IMR-90 (cell line): Measurements from ENCODE around the gene AGAP1. TPM values are rescaled to one million over a fixed set of nuclear protein-coding genes. Genes with fewer than 3 reads are reported as not detected.

ENCODE experiments used
- ATAC-seq: fragments of 200-7000 bp; cut with Tn5 transposase; 2 replicates; pipeline ENCODE4 v1.9.1; 2020; ENCODE audit warnings: low read depth, mild to moderate bottlenecking, moderate library complexity
- BruUV-seq: library from RNA; stranded (reverse); fragments of 400-500 nt; replicated peaks from 2 replicates; lab custom pipeline; 2021; lab: Mats Ljungman, UMichigan
- CTCF ChIA-PET: fragments of 300-600 bp; formaldehyde crosslinking; extraction: SDS; loops from one replicate; lab custom pipeline; 2021; ENCODE audit warnings: antibody characterized with exemption; lab: Yijun Ruan, JAX
- POLR2A ChIA-PET: fragments of 300-600 bp; sonication (Branson Sonifier 250); formaldehyde crosslinking; loops from one replicate; lab custom pipeline; 2022; ENCODE audit warnings: antibody characterized with exemption; ENCODE audit not compliant: unreplicated experiment; lab: Charles Lee
- DNase-seq: peaks from one replicate; pipeline ENCODE4 v3.0.0; 2013
- H2AFZ ChIP-seq: replicated peaks from 2 replicates; pipeline ENCODE3; 2013; ENCODE audit warnings: low read length, mild to moderate bottlenecking; ENCODE audit not compliant: poor library complexity
- H2AK5ac ChIP-seq: 2 replicates; pipeline ENCODE4 v1.6.1; 2013; ENCODE audit warnings: low read depth, low read length, inconsistent platforms
- H2AK9ac ChIP-seq: replicated peaks from 2 replicates; pipeline ENCODE3; 2013; ENCODE audit warnings: mild to moderate bottlenecking, low read depth, low read length, moderate library complexity; ENCODE audit not compliant: poor library complexity
- H2BK120ac ChIP-seq: 2 replicates; pipeline ENCODE4 v1.6.1; 2013; ENCODE audit warnings: low read depth, low read length, inconsistent platforms
- H2BK15ac ChIP-seq: 3 replicates; pipeline ENCODE4 v1.6.1; 2013; ENCODE audit warnings: low read depth, low read length, inconsistent platforms
- H2BK20ac ChIP-seq: 2 replicates; pipeline ENCODE4 v1.6.1; 2013; ENCODE audit warnings: low read depth, mild to moderate bottlenecking, inconsistent platforms, low read length, moderate library complexity
- H2BK5ac ChIP-seq: 2 replicates; pipeline ENCODE4 v1.6.1; 2013; ENCODE audit warnings: mild to moderate bottlenecking, low read depth, low read length, inconsistent platforms; ENCODE audit not compliant: poor library complexity, severe bottlenecking
- H3K14ac ChIP-seq: replicated peaks from 2 replicates; pipeline ENCODE4 v1.6.1; 2013; ENCODE audit warnings: low read depth, low read length, inconsistent platforms
- H3K18ac ChIP-seq: 2 replicates; pipeline ENCODE4 v1.6.1; 2013; ENCODE audit warnings: low read depth, low read length, control low read depth
- H3K23ac ChIP-seq: 2 replicates; pipeline ENCODE4 v1.6.1; 2013; ENCODE audit warnings: low read depth, low read length, inconsistent platforms
- H3K27ac ChIP-seq: 2 replicates; pipeline ENCODE4 v1.5.1; 2013; ENCODE audit warnings: mild to moderate bottlenecking, control low read depth, low read length; ENCODE audit not compliant: insufficient read depth
- H3K27me3 ChIP-seq: 2 replicates; pipeline ENCODE4 v1.6.1; 2013; ENCODE audit warnings: low read length; ENCODE audit not compliant: control insufficient read depth, insufficient read depth
- H3K36me3 ChIP-seq: 2 replicates; pipeline ENCODE4 v1.6.1; 2013; ENCODE audit warnings: low read length, mixed read lengths; ENCODE audit not compliant: control insufficient read depth, insufficient read depth
- H3K4ac ChIP-seq: 2 replicates; pipeline ENCODE4 v1.6.1; 2013; ENCODE audit warnings: low read depth, low read length, inconsistent platforms
- H3K4me1 ChIP-seq: 2 replicates; pipeline ENCODE4 v1.6.1; 2013; ENCODE audit warnings: low read length, mixed read lengths; ENCODE audit not compliant: control insufficient read depth, insufficient read depth
- H3K4me2 ChIP-seq: 2 replicates; pipeline ENCODE4 v1.6.1; 2013; ENCODE audit warnings: low read depth, mild to moderate bottlenecking, control low read depth, low read length, moderate library complexity
- H3K4me3 ChIP-seq: 2 replicates; pipeline ENCODE4 v1.5.1; 2013; ENCODE audit warnings: low read depth, mild to moderate bottlenecking, control low read depth, low read length, moderate library complexity; ENCODE audit not compliant: insufficient read depth
- H3K56ac ChIP-seq: 2 replicates; pipeline ENCODE4 v1.6.1; 2013; ENCODE audit warnings: low read length, inconsistent platforms; ENCODE audit not compliant: insufficient read depth; ENCODE audit errors: extremely low read depth
- H3K79me1 ChIP-seq, 2 experiments: 2 replicates each; pipeline ENCODE4 v1.6.1; 2013; ENCODE audit warnings: low read length in 2 of 2, inconsistent platforms in 1 of 2, low read depth in 1 of 2
- H3K9ac ChIP-seq: 2 replicates; pipeline ENCODE4 v1.6.1; 2013; ENCODE audit warnings: low read depth, low read length, control low read depth
- H3K9me1 ChIP-seq: 2 replicates; pipeline ENCODE4 v1.6.1; 2013; ENCODE audit warnings: low read length, inconsistent platforms; ENCODE audit not compliant: insufficient read depth
- H3K9me3 ChIP-seq: 2 replicates; pipeline ENCODE4 v1.6.1; 2013; ENCODE audit warnings: low read length; ENCODE audit not compliant: control insufficient read depth, insufficient read depth
- H4K20me1 ChIP-seq: 2 replicates; pipeline ENCODE4 v1.6.1; 2013; ENCODE audit warnings: low read length, inconsistent platforms; ENCODE audit not compliant: insufficient read depth
- H4K5ac ChIP-seq: 2 replicates; pipeline ENCODE4 v1.6.1; 2013; ENCODE audit warnings: mild to moderate bottlenecking, low read depth, low read length, control low read depth
- H4K8ac ChIP-seq, 2 experiments: 2 replicates each; pipeline ENCODE4 v1.6.1; 2013; ENCODE audit warnings: low read depth in 2 of 2, low read length in 2 of 2, control low read depth in 1 of 2, inconsistent platforms in 1 of 2
- H4K91ac ChIP-seq: 2 replicates; pipeline ENCODE4 v1.6.1; 2013; ENCODE audit warnings: low read depth, low read length, inconsistent platforms; ENCODE audit not compliant: insufficient read depth
- BHLHE40 ChIP-seq: fragments of 150-350 bp; IDR thresholded peaks from 2 replicates; pipeline ENCODE4 v1.6.1; 2016; ENCODE audit warnings: mild to moderate bottlenecking, low read depth, low read length
- CEBPB ChIP-seq: IDR thresholded peaks from 2 replicates; pipeline ENCODE4 v1.6.1; 2012; ENCODE audit warnings: low read depth, low read length, improper control_type of control experiment
- CHD1 ChIP-seq: IDR thresholded peaks from 2 replicates; pipeline ENCODE4 v1.6.1; 2012; ENCODE audit warnings: low read depth, low read length, improper control_type of control experiment
- FOS ChIP-seq: fragments of 150-350 bp; IDR thresholded peaks from 2 replicates; pipeline ENCODE4 v1.6.1; 2016; ENCODE audit warnings: low read depth, low read length
- MAZ ChIP-seq: IDR thresholded peaks from 2 replicates; pipeline ENCODE4 v1.6.1; 2012; ENCODE audit warnings: low read depth, mild to moderate bottlenecking, low read length, improper control_type of control experiment, moderate library complexity, borderline replicate concordance
- MXI1 ChIP-seq: IDR thresholded peaks from 2 replicates; pipeline ENCODE4 v1.6.1; 2012; ENCODE audit warnings: low read depth, mild to moderate bottlenecking, low read length, moderate library complexity, borderline replicate concordance
- NFE2L2 ChIP-seq: fragments of 150-350 bp; IDR thresholded peaks from 2 replicates; pipeline ENCODE4 v1.6.1; 2016; ENCODE audit warnings: low read depth, mild to moderate bottlenecking, low read length
- POLR2A ChIP-seq: IDR thresholded peaks from 2 replicates; pipeline ENCODE4 v1.6.1; 2012; ENCODE audit warnings: mild to moderate bottlenecking, low read depth, low read length
- RAD21 ChIP-seq: IDR thresholded peaks from 2 replicates; pipeline ENCODE4 v1.6.1; 2012; ENCODE audit warnings: low read length, improper control_type of control experiment
- RCOR1 ChIP-seq: IDR thresholded peaks from 2 replicates; pipeline ENCODE4 v1.6.1; 2012; ENCODE audit warnings: mild to moderate bottlenecking, low read length, improper control_type of control experiment; ENCODE audit not compliant: insufficient replicate concordance
- RFX5 ChIP-seq: IDR thresholded peaks from 2 replicates; pipeline ENCODE4 v1.8.0; 2012; ENCODE audit warnings: low read depth, mild to moderate bottlenecking, low read length, moderate library complexity
- SMC3 ChIP-seq: fragments of 150-350 bp; IDR thresholded peaks from 2 replicates; pipeline ENCODE4 v1.6.1; 2016; ENCODE audit warnings: low read depth, mild to moderate bottlenecking, antibody characterized with exemption, low read length, moderate library complexity
- WGBS, 2 experiments: methylation state at CpG; one replicate each; pipeline versions ENCODE4 v1.1.5 to v1.1.7; 2013; ENCODE audit warnings: missing lambda C conversion rate in 2 of 2; ENCODE audit not compliant: insufficient read length in 1 of 2; ENCODE audit errors: extremely low coverage in 2 of 2; 5-methylcytosine and 5-hydroxymethylcytosine counted together
- dilution Hi-C: fragments of 300-500 bp; cut with HindIII; formaldehyde crosslinking; loops from one replicate; pipeline ENCODE4 v1.14.3; 2018; ENCODE audit warnings: low sequenced_read_pairs; ENCODE audit not compliant: unreplicated experiment
- in situ Hi-C: fragments of 300-500 bp; cut with MboI; formaldehyde crosslinking; loops from 3 replicates; pipeline ENCODE4 v1.14.3; 2019; ENCODE audit warnings: low sequenced_read_pairs, inconsistent platforms, mixed read lengths
- intact Hi-C: fragments of 100-400 bp; cut with micrococcal nuclease; formaldehyde crosslinking; loops from 2 replicates; pipeline ENCODE4 v1.10.0; 2022
- polyA plus RNA-seq, 3 experiments: library from polyadenylated mRNA; depleted of rRNA; stranded (reverse); fragments of >200 nt; gene quantifications; 2 replicates each; pipeline ENCODE4 v1.2.3, GENCODE V29; 2012; ENCODE audit warnings: low replicate concordance in 1 of 3
- total RNA-seq: library from RNA; depleted of rRNA; stranded (reverse); fragments of >200 nt; gene quantifications from 2 replicates; pipeline ENCODE4 v1.2.3, GENCODE V29; 2012
- TF ChIP-seq, protein P1 (sequence below): fragments of 150-350 bp; IDR thresholded peaks from 2 replicates; pipeline ENCODE4 v1.6.1; 2016; ENCODE audit warnings: low read depth, mild to moderate bottlenecking, low read length, moderate library complexity, borderline replicate concordance

The AGAP1 gene
- total and polyA plus RNA-seq, 2 of the 4 experiments (the other 2 are of a cell fraction), result 15.1 to 16.4 TPM

GRCh38 chr2:236159778-236160170 lies 665.9 kb downstream of the AGAP1 start:
- no peak overlapping the region for H3K4ac ChIP-seq
- in situ Hi-C loops, result loop anchor here (25.0 kb wide), 1 partner anchor 547 kb away; no protein-coding TSS in a partner anchor
- peaks cover 2% of the 10 kb centered on the region; the same call in 1 of the 2 replicates for H3K4me1 ChIP-seq
- no peak overlapping the region for H2BK20ac ChIP-seq
- H2BK5ac ChIP-seq, result no peak overlapping the region
- no peak overlapping the region for H3K23ac ChIP-seq
- H2AK5ac ChIP-seq, result no peak overlapping the region
- H2BK120ac ChIP-seq, result no peak overlapping the region
- CTCF ChIA-PET, result no interaction called here
- TF ChIP-seq MAZ (no peak), RAD21 (no peak), FOS (no peak), CEBPB (no peak), NFE2L2 (no peak), MXI1 (no peak), RCOR1 (no peak), POLR2A (no peak), BHLHE40 (no peak), RFX5 (no peak), SMC3 (no peak), CHD1 (no peak)
- TF ChIP-seq, protein P1, sequence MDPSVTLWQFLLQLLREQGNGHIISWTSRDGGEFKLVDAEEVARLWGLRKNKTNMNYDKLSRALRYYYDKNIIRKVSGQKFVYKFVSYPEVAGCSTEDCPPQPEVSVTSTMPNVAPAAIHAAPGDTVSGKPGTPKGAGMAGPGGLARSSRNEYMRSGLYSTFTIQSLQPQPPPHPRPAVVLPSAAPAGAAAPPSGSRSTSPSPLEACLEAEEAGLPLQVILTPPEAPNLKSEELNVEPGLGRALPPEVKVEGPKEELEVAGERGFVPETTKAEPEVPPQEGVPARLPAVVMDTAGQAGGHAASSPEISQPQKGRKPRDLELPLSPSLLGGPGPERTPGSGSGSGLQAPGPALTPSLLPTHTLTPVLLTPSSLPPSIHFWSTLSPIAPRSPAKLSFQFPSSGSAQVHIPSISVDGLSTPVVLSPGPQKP, result no peak
- no peak overlapping the region for H3K4me2 ChIP-seq
- H4K5ac ChIP-seq, result no peak overlapping the region
- H4K91ac ChIP-seq, result no peak overlapping the region
- no peak overlapping the region for H3K4me3 ChIP-seq
- H4K8ac ChIP-seq, result no peak overlapping the region
- no peaks in the 10 kb centered on the region for H4K20me1 ChIP-seq
- BruUV-seq, result no TSS peak
- no peak overlapping the region for H3K14ac ChIP-seq
- no peak overlapping the region for H3K27ac ChIP-seq
- no peak overlapping the region for H2AK9ac ChIP-seq
- no peaks in the 10 kb centered on the region for H3K79me1 ChIP-seq
- WGBS, 2 experiments, result 18% methylated on average over 8 of the region's 33 CpGs; no CpG with 5 or more reads in 1 of the 2 experiments
- POLR2A ChIA-PET, result no interaction called here
- H2AFZ ChIP-seq, result no peak overlapping the region
- no peak overlapping the region for H3K56ac ChIP-seq
- no peaks in the 10 kb centered on the region for H3K9me1 ChIP-seq
- dilution Hi-C loops, result no loop called here
- intact Hi-C loops, result no loop called here
- H3K9me3 ChIP-seq, result no peaks in the 10 kb centered on the region; the same call in 1 of the 2 replicates
- H3K9ac ChIP-seq, result no peak overlapping the region
- H3K27me3 ChIP-seq, result peaks cover 91% of the 10 kb centered on the region
- ATAC-seq (no peak), DNase-seq (no peak)
- no peaks in the 10 kb centered on the region for H3K36me3 ChIP-seq
- H3K18ac ChIP-seq, result no peak overlapping the region
- no peak overlapping the region for H2BK15ac ChIP-seq
